OCI-LY7 (cell line): ENCODE results near the gene ZGPAT.

Experiments used
- EZH2phosphoT487 ChIP-seq: fragments of 200-600 bp; sonication (generic); IDR thresholded peaks from 2 replicates; pipeline ENCODE4 v1.6.1; 2018; ENCODE audit warnings: low read depth, borderline replicate concordance, mild to moderate bottlenecking, mixed run types, antibody characterized with exemption, low read length, moderate library complexity, mixed read lengths
- TF ChIP-seq, protein P1 (sequence below): fragments of 200-600 bp; sonication (generic); conservative IDR thresholded peaks from 2 replicates; pipeline ENCODE4 v1.5.1; 2014; ENCODE audit warnings: mild to moderate bottlenecking, antibody characterized with exemption, low read length, moderate library complexity, mixed read lengths

GRCh38 chr20:63737945-63738686 lies 30.3 kb downstream of the ZGPAT start:
- TF ChIP-seq, protein P1, sequence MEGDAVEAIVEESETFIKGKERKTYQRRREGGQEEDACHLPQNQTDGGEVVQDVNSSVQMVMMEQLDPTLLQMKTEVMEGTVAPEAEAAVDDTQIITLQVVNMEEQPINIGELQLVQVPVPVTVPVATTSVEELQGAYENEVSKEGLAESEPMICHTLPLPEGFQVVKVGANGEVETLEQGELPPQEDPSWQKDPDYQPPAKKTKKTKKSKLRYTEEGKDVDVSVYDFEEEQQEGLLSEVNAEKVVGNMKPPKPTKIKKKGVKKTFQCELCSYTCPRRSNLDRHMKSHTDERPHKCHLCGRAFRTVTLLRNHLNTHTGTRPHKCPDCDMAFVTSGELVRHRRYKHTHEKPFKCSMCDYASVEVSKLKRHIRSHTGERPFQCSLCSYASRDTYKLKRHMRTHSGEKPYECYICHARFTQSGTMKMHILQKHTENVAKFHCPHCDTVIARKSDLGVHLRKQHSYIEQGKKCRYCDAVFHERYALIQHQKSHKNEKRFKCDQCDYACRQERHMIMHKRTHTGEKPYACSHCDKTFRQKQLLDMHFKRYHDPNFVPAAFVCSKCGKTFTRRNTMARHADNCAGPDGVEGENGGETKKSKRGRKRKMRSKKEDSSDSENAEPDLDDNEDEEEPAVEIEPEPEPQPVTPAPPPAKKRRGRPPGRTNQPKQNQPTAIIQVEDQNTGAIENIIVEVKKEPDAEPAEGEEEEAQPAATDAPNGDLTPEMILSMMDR = no peak
- TF ChIP-seq EZH2phosphoT487 = no peak
